ENCODE measurements around the gene KIFC3.

KIFC3 gene

GRCh38 chr16:57829969-57830360 is 27.7 kb upstream of the KIFC3 start:
- Mint-ChIP-seq H3K27me3 (peaks cover 31% of the 10 kb centered on the region), H3K4me1 (no peaks in the 10 kb centered on the region), H3K4me3 (no peak overlapping the region), H3K36me3 (no peaks in the 10 kb centered on the region), H3K27ac (no peak overlapping the region), H3K9me3 (no peaks in the 10 kb centered on the region)
- no peak for ATAC-seq

DNA sequence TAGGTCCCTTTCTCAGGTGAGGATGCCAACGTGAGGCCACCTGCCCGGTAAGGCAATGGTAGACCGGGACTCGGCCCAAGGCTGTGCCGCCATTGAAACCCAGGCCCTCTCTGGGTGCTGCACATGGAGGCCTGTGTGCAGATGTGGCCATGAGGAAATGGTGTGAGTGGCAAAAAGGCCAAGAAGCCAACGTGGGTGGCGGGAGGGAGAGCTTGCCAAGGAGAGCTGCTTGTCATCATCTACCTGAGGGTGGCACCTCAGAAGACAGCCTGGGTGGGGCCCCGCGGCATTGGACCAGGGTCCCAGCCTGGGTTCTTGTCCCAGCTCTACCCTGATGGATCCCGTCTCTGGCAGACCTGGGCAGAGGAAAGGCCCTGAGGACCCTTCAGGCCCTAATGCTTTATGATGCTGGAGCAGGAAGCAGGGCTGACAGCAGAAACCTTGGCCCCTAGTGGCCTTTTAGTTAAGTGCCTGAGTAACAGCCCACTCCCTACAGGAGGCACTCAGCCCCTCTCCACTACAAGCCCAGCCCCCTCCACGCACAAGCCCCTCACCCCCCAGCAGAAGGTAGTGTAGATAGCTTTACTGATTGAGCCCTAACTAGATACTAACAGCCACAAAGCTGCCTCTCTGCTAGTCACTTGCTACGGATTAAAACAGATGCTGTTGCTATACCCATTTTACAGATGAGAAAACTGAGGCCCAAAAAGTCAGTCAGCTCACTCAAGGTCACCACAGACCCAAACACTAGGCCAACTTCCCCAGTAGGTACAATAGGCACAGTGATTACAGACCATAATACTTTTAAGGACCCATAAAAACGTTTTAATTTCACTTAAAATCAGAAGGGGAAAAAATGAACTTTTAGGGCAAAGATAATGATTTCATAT is 26.2 kb upstream of the KIFC3 start:
- no peaks in the 10 kb centered on the region for H3K9me3 Mint-ChIP-seq
- H3K27me3 Mint-ChIP-seq: peaks cover 33% of the 10 kb centered on the region
- no peak overlapping the region for H3K27ac Mint-ChIP-seq
- no peaks in the 10 kb centered on the region for H3K36me3 Mint-ChIP-seq
- no peak for ATAC-seq
- H3K4me1 Mint-ChIP-seq: no peaks in the 10 kb centered on the region
- H3K4me3 Mint-ChIP-seq: no peak overlapping the region

- no peaks in the 10 kb centered on the region for H3K36me3 Mint-ChIP-seq
- peak; percentile 37 for ATAC-seq
- no peak overlapping the region for H3K4me3 Mint-ChIP-seq
- no peak overlapping the region for H3K27ac Mint-ChIP-seq
- no peaks in the 10 kb centered on the region for H3K9me3 Mint-ChIP-seq
- no peaks in the 10 kb centered on the region for H3K4me1 Mint-ChIP-seq
- H3K27me3 Mint-ChIP-seq: peaks cover 21% of the 10 kb centered on the region
Observed at GRCh38 chr16:57826706-57827625, 24.7 kb upstream of the KIFC3 start.

GRCh38 chr16:57826052-57826451 is 23.8 kb upstream of the KIFC3 start:
- H3K36me3 Mint-ChIP-seq: no peaks in the 10 kb centered on the region
- H3K27me3 Mint-ChIP-seq: peaks cover 30% of the 10 kb centered on the region
- ATAC-seq: no peak
- H3K27ac Mint-ChIP-seq: no peak overlapping the region
- H3K9me3 Mint-ChIP-seq: no peaks in the 10 kb centered on the region
- no peak overlapping the region for H3K4me3 Mint-ChIP-seq
- H3K4me1 Mint-ChIP-seq: no peaks in the 10 kb centered on the region

- H3K4me1 Mint-ChIP-seq: no peaks in the 10 kb centered on the region
- H3K36me3 Mint-ChIP-seq: no peaks in the 10 kb centered on the region
- H3K4me3 Mint-ChIP-seq: no peak overlapping the region
- no peak for ATAC-seq
- H3K27me3 Mint-ChIP-seq: peaks cover 34% of the 10 kb centered on the region
- no peak overlapping the region for H3K27ac Mint-ChIP-seq
- no peaks in the 10 kb centered on the region for H3K9me3 Mint-ChIP-seq
Observed at GRCh38 chr16:57825298-57826044, 23.2 kb upstream of the KIFC3 start.

GRCh38 chr16:57824888-57825287 is 22.6 kb upstream of the KIFC3 start:
- Mint-ChIP-seq H3K27ac (no peak overlapping the region), H3K4me1 (no peaks in the 10 kb centered on the region), H3K27me3 (peaks cover 34% of the 10 kb centered on the region), H3K4me3 (no peak overlapping the region), H3K9me3 (no peaks in the 10 kb centered on the region), H3K36me3 (no peaks in the 10 kb centered on the region)
- ATAC-seq: peak; percentile 4

DNA sequence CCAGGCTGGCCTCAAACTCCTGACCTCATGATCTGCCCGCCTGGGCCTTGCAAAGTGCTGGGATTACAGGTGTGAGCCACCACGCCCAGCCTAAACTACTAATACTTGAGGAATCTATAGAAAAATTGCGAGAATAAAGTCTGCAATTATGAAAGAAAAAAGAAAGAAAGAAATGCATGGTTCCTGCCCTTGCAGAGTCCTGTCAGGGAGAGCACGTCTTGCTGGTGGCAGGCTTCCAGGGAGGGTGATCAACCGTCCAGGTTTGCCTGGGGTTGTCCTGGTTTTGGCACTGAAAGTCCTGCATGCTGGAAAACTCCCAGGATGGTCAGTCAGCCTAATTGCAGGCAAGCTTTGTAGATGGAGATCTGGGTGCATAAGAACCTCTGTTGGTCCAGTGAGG is 21.5 kb upstream of the KIFC3 start:
- Mint-ChIP-seq H3K4me3 (no peak overlapping the region), H3K4me1 (no peaks in the 10 kb centered on the region), H3K9me3 (no peaks in the 10 kb centered on the region), H3K27ac (no peak overlapping the region), H3K36me3 (no peaks in the 10 kb centered on the region), H3K27me3 (peaks cover 34% of the 10 kb centered on the region)
- no peak for ATAC-seq

GRCh38 chr16:57822856-57823255 is 20.6 kb upstream of the KIFC3 start:
- Mint-ChIP-seq H3K36me3 (no peaks in the 10 kb centered on the region), H3K9me3 (no peaks in the 10 kb centered on the region), H3K4me3 (no peak overlapping the region), H3K4me1 (no peaks in the 10 kb centered on the region), H3K27ac (no peak overlapping the region), H3K27me3 (peaks cover 34% of the 10 kb centered on the region)
- no peak for ATAC-seq

DNA sequence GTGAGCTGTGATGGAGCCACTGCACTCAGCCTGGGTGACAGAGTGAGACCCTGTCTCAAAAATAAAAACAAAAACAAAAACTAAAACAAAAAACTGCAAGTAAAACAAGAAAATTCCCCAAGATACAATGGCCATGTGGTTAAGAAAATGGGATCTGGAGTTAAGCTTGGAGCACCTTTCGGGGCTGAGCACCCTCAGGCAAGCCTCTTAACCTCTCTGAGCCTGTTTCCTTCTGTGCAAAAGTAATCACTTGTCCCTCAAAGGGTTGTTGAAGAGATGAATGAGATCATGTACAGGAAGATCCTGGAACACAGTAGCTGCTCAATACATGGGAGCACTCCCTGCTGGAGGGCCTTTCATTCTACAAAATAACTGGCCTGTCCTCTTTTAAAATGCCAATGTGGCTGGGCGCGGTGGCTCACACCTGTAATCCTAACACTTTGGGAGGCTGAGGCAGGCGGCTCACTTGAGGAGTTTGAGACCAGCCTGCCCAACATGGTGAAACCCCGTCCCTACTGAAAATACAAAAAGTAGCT is 19.8 kb upstream of the KIFC3 start:
- H3K27me3 Mint-ChIP-seq: peaks cover 34% of the 10 kb centered on the region
- no peaks in the 10 kb centered on the region for H3K4me1 Mint-ChIP-seq
- no peaks in the 10 kb centered on the region for H3K36me3 Mint-ChIP-seq
- H3K4me3 Mint-ChIP-seq: no peak overlapping the region
- no peak for ATAC-seq
- H3K27ac Mint-ChIP-seq: no peak overlapping the region
- no peaks in the 10 kb centered on the region for H3K9me3 Mint-ChIP-seq

DNA sequence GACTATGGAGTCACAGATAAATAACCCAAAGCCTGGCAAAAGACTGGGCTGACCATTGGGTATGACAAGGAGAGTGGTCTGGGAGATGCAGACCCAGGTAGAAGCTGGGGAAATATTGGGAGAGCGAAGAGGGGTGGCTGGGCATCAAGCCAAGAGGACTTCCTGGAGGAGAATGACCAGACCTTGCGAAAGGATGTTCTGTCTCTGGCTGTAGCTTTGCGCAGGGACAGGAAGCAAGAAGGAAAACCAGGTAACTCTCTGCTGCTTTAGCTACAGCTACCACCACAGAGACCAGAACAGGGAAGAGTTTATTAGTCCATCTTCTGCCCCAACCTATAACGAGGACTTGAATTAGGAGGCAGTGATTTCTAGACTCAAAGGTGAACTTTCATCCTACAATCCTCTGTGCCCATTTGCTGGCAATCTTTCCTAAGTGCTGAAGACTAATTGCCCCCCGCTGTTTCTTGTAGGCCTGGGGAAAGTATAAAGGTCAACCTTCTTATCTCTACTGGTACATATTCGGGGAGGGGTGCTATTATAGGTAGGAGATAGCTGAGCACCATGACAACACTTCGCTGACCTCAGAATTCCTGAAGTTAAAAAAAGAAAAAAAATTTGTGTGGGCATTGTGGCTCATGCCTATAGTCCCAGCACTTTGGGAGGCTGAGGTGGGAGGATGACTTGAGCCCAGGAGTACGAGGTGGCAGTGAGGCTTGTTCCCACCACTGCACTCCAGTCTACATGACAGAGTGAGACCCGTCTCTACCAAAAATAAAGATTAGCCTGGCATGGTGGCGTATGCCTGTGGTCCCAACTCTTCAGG is 19.1 kb upstream of the KIFC3 start:
- Mint-ChIP-seq H3K36me3 (no peaks in the 10 kb centered on the region), H3K27me3 (peaks cover 33% of the 10 kb centered on the region), H3K4me3 (no peak overlapping the region), H3K9me3 (no peaks in the 10 kb centered on the region), H3K27ac (no peak overlapping the region), H3K4me1 (no peaks in the 10 kb centered on the region)
- ATAC-seq: no peak

- no peak overlapping the region for H3K4me3 Mint-ChIP-seq
- H3K9me3 Mint-ChIP-seq: no peaks in the 10 kb centered on the region
- no peak overlapping the region for H3K27ac Mint-ChIP-seq
- H3K27me3 Mint-ChIP-seq: peaks cover 40% of the 10 kb centered on the region
- no peaks in the 10 kb centered on the region for H3K36me3 Mint-ChIP-seq
- no peaks in the 10 kb centered on the region for H3K4me1 Mint-ChIP-seq
- no peak for ATAC-seq
Observed at GRCh38 chr16:57818377-57819064, 16.2 kb upstream of the KIFC3 start.

GRCh38 chr16:57817680-57818079 is 15.4 kb upstream of the KIFC3 start:
- Mint-ChIP-seq H3K27ac (no peak overlapping the region), H3K4me3 (no peak overlapping the region), H3K36me3 (no peaks in the 10 kb centered on the region), H3K27me3 (peaks cover 46% of the 10 kb centered on the region), H3K9me3 (no peaks in the 10 kb centered on the region), H3K4me1 (no peaks in the 10 kb centered on the region)
- ATAC-seq: no peak

GRCh38 chr16:57815987-57816745 is 13.9 kb upstream of the KIFC3 start:
- H3K4me1 Mint-ChIP-seq: no peaks in the 10 kb centered on the region
- H3K36me3 Mint-ChIP-seq: no peaks in the 10 kb centered on the region
- H3K4me3 Mint-ChIP-seq: no peak overlapping the region
- H3K27ac Mint-ChIP-seq: no peak overlapping the region
- H3K9me3 Mint-ChIP-seq: no peaks in the 10 kb centered on the region
- ATAC-seq: no peak
- H3K27me3 Mint-ChIP-seq: peaks cover 41% of the 10 kb centered on the region
